Heart right ventricle (tissue), 16 donors: ENCODE measurements around the gene KRTAP5-7. TPM values are rescaled to one million over a fixed set of nuclear protein-coding genes. Genes with fewer than 3 reads are reported as not detected.

Experiments used
- ATAC-seq, 8 donors: fragments of 200-7000 bp; cut with Tn5 transposase; one replicate each; pipeline ENCODE4 v1.9.1; 2020; ENCODE audit warnings: mild to moderate bottlenecking in 8 of 8, moderate library complexity in 8 of 8, moderate number of reproducible peaks in 1 of 8
- DNase-seq, 2 donors: peaks; one replicate each; pipeline ENCODE4 v3.0.0-alpha.2; 2020
- H3K27ac ChIP-seq, 10 donors: fragments of 200-600 bp; sonication (generic) in 2 of 10; one replicate each; pipeline versions ENCODE4 v1.5.0 to v1.8.0; 2020 to 2022; ENCODE audit warnings: mild to moderate bottlenecking in 3 of 10
- H3K27me3 ChIP-seq, 7 donors: fragments of 200-600 bp; one replicate each; pipeline ENCODE4 v1.8.0; 2021 to 2022; ENCODE audit warnings: mild to moderate bottlenecking in 2 of 7
- H3K36me3 ChIP-seq, 9 donors: fragments of 200-600 bp; sonication (generic) in 1 of 9; one replicate each; pipeline versions ENCODE4 v1.5.0 to v1.8.0; 2020 to 2022; ENCODE audit warnings: mild to moderate bottlenecking in 2 of 9
- H3K4me1 ChIP-seq, 9 donors: fragments of 200-600 bp; sonication (generic) in 1 of 9; one replicate each; pipeline versions ENCODE4 v1.5.0 to v1.8.0; 2020 to 2022; ENCODE audit warnings: mild to moderate bottlenecking in 4 of 9
- H3K4me3 ChIP-seq, 10 donors: fragments of 200-600 bp; sonication (generic) in 2 of 10; one replicate each; pipeline versions ENCODE4 v1.5.0 to v1.8.0; 2020 to 2022; ENCODE audit warnings: mild to moderate bottlenecking in 7 of 10, moderate library complexity in 2 of 10
- H3K9me3 ChIP-seq, 11 donors: fragments of 200-600 bp in 10 of 11; sonication (generic) in 2 of 11; one replicate each; pipeline versions ENCODE4 v1.5.0 to v1.8.0; 2013 to 2022; ENCODE audit warnings: mild to moderate bottlenecking in 2 of 11, control low read depth in 1 of 11, moderate library complexity in 1 of 11
- WGBS, 2 donors: extraction: QIAGEN DNeasy Blood & Tissue Kit; methylation state at CpG; one replicate each; pipeline ENCODE4 v1.1.7; 2013; ENCODE audit warnings: inconsistent platforms in 1 of 2; 5-methylcytosine and 5-hydroxymethylcytosine counted together
- intact Hi-C, 10 donors: fragments of 100-400 bp; cut with DNase I; formaldehyde crosslinking; loops; one replicate each; pipeline versions ENCODE4 v1.11.1 to v1.14.2; 2022
- polyA plus RNA-seq, 2 donors: library from polyadenylated mRNA; stranded (reverse); fragments of 200-250 nt; gene quantifications; one replicate each; pipeline ENCODE4 v1.2.3, GENCODE V29; 2013
- total RNA-seq, 10 donors: library from RNA; stranded (reverse); fragmentation: NEBNext Ultra II Directional in 3 of 10; extraction: Animal tissue kit (Norgen Biotek cat#: 25700) in 3 of 10; gene quantifications; one replicate each; pipeline versions ENCODE4 v1.2.1 to v1.2.4, GENCODE V29; 2021 to 2023
- TF ChIP-seq, protein P1 (sequence below), 9 donors: fragments of 200-600 bp; sonication (generic) in 2 of 9; IDR thresholded peaks; one replicate each; pipeline versions ENCODE4 v1.5.0 to v1.8.0; 2021 to 2022; ENCODE audit warnings: antibody characterized with exemption in 9 of 9, mild to moderate bottlenecking in 5 of 9, moderate library complexity in 1 of 9
- donor health status: Arrhythmogenic right ventricular cardiomyopathy.
- donor health status: ischemic (EF 13 %, LVEDD 7.1; RV severe dilation, severe dysfunction).
- donor health status: healthy with polysubstance abuse.
- donor health status: DM: no; HTN: yes; CAD: no.
- donor health status: DM: no; HTN: no; CAD: no.
- donor health status: ischemic (EF 25% LVEDD 6.9; RV normal size, moderate dysfunction).
- donor health status: ischemic (EF 25% LVEDD 5.7; RV mildly dilated, moderate dysfunction).
- donor health status: healthy.
- donor health status: DM: yes; HTN: yes; CAD: no.
- donor health status: Ischemic cardiomyopathy.
- donor health status: ischemic (EF 35%, LVEDD 5.7; RV mildly dilated, moderate dysfunction).
- donor health status: nonischemic (EF 11% LVEDD 7.7; RV severe dilation, severe dysfunction).
- donor health status: DM: yes; HTN: yes; CAD: no.
- donor health status: PGD.
- donor health status: ischemic (EF 29% LVEDD 5.4; RV normal size, mild dysfunction).
- donor health status: nonischemic (EF 23%, LVEDD 6.1; RV moderate dilation, normal function).

KRTAP5-7 gene
- total and polyA plus RNA-seq, 12 donors: 0.01 to 0.20 TPM; not detected in 10

- Histone ChIP-seq H3K27ac (no peak overlapping the region), H3K4me3 (no peak overlapping the region), H3K27me3 (no peaks in the 10 kb centered on the region), H3K4me1 (peaks cover 0 to 20% (median 0%) of the 10 kb centered on the region in 9 donors), H3K9me3 (peaks cover 0 to 6% (median 0%) of the 10 kb centered on the region in 11 donors), H3K36me3 (peaks cover 0 to 88% (median 37%) of the 10 kb centered on the region in 9 donors)
- no peak for ATAC-seq
- intact Hi-C loops: no loop called here
- WGBS, 2 donors: 94 to 95% methylated on average over 10 of the region's 10 CpGs
- DNase-seq: no peak
- TF ChIP-seq, protein P1, sequence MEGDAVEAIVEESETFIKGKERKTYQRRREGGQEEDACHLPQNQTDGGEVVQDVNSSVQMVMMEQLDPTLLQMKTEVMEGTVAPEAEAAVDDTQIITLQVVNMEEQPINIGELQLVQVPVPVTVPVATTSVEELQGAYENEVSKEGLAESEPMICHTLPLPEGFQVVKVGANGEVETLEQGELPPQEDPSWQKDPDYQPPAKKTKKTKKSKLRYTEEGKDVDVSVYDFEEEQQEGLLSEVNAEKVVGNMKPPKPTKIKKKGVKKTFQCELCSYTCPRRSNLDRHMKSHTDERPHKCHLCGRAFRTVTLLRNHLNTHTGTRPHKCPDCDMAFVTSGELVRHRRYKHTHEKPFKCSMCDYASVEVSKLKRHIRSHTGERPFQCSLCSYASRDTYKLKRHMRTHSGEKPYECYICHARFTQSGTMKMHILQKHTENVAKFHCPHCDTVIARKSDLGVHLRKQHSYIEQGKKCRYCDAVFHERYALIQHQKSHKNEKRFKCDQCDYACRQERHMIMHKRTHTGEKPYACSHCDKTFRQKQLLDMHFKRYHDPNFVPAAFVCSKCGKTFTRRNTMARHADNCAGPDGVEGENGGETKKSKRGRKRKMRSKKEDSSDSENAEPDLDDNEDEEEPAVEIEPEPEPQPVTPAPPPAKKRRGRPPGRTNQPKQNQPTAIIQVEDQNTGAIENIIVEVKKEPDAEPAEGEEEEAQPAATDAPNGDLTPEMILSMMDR (IDR thresholded peaks at IDR 0.05): no peak
Observed at GRCh38 chr11:71502026-71502425, 25.0 kb upstream of the KRTAP5-7 start.

DNA sequence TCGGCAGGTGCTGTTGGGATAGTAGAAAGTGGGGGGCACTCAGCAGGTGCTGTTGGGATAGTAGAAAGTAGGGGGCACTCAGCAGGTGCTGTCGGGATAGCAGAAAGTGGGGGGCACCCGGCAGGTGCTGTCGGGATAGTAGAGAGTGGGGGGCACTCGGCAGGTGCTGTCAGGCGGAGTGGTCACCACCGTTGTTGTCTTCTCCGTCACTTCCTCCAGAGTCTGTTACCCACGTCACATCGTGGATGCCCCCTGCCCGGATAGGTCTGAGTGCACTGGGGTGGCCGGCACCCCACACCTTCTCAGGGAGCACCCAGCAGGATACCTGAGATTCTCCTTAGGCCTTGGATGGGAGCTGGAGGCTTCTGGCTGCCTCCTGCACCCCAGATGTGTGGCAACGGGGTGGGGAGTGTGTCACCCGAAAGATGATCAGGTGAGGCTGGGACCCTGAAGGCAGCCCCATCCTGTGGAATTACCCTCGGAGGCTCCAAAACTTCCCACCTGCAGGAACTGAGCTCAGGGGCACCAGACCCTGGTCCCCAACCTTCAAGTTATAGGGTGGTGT lies 24.1 kb upstream of the KRTAP5-7 start:
- no peaks in the 10 kb centered on the region for H3K27me3 ChIP-seq
- 96% methylated on average over 15 of the region's 15 CpGs for WGBS, 2 donors
- ATAC-seq (no peak), DNase-seq (no peak)
- intact Hi-C loops: no loop called here
- TF ChIP-seq, protein P1 (IDR thresholded peaks at IDR 0.05): no peak
- peaks cover 0 to 20% (median 0%) of the 10 kb centered on the region in 9 donors for H3K4me1 ChIP-seq
- H3K4me3 ChIP-seq: no peak overlapping the region
- H3K9me3 ChIP-seq: peaks cover 0 to 16% (median 5%) of the 10 kb centered on the region in 11 donors
- H3K27ac ChIP-seq: no peak overlapping the region
- peaks cover 0 to 79% (median 36%) of the 10 kb centered on the region in 9 donors for H3K36me3 ChIP-seq

DNA sequence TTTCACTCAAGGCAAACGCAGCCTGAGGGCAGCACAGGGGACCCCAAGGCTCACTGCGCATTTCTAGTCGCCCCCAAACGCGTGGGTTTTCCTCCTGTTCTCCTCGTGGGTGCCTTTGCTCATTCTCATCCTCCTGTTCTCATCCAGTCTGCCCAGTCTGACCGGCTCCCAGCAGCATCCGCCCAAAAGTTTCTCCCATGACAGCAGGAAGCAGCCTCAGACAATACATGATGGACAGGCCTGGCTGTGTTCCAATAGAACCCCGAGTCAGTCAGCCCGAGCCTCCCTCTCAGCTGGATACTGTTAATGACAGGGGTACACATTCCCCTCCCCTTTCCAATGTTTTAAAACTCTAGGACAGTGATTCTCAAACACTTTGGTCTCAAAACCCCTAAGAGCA lies 22.5 kb upstream of the KRTAP5-7 start:
- peaks cover 0 to 20% (median 0%) of the 10 kb centered on the region in 9 donors for H3K4me1 ChIP-seq
- TF ChIP-seq, protein P1 (IDR thresholded peaks at IDR 0.05): no peak
- peaks cover 0 to 63% (median 20%) of the 10 kb centered on the region in 9 donors for H3K36me3 ChIP-seq
- intact Hi-C loops: no loop called here
- DNase-seq (no peak), ATAC-seq (no peak)
- H3K27ac ChIP-seq: no peak overlapping the region
- no peaks in the 10 kb centered on the region for H3K27me3 ChIP-seq
- H3K9me3 ChIP-seq: peaks cover 0 to 32% (median 17%) of the 10 kb centered on the region in 11 donors
- H3K4me3 ChIP-seq: no peak overlapping the region
- 45 to 55% methylated on average over 10 of the region's 10 CpGs for WGBS, 2 donors

GRCh38 chr11:71505001-71505400 lies 22.1 kb upstream of the KRTAP5-7 start:
- WGBS, 2 donors: 41 to 49% methylated on average over 2 of the region's 2 CpGs
- ATAC-seq (no peak), DNase-seq (no peak)
- intact Hi-C loops: no loop called here
- Histone ChIP-seq H3K36me3 (peaks cover 0 to 58% (median 15%) of the 10 kb centered on the region in 9 donors), H3K4me1 (peaks cover 0 to 20% (median 0%) of the 10 kb centered on the region in 9 donors), H3K9me3 (peaks cover 0 to 36% (median 21%) of the 10 kb centered on the region in 11 donors), H3K27me3 (no peaks in the 10 kb centered on the region), H3K27ac (no peak overlapping the region), H3K4me3 (no peak overlapping the region)
- TF ChIP-seq, protein P1 (IDR thresholded peaks at IDR 0.05): no peak
